Fibroblast of lung (primary cell): ENCODE measurements around the gene INTS6L.

Experiments used
- EZH2 ChIP-seq: IDR thresholded peaks from 2 replicates; pipeline ENCODE4 v1.5.1; 2012; ENCODE audit warnings: low read length, control low read depth, mild to moderate bottlenecking; ENCODE audit errors: missing control alignments
- TF ChIP-seq, protein P1 (sequence below), 2 donors: IDR thresholded peaks in 1 of 2; conservative IDR thresholded peaks in 1 of 2; 1 replicate in 1 of 2; 2 replicates in 1 of 2; pipeline ENCODE4 v1.5.1; 2011 to 2012; ENCODE audit warnings: low read length in 2 of 2, control low read depth in 1 of 2, inconsistent platforms in 1 of 2, low read depth in 1 of 2, mild to moderate bottlenecking in 1 of 2

DNA sequence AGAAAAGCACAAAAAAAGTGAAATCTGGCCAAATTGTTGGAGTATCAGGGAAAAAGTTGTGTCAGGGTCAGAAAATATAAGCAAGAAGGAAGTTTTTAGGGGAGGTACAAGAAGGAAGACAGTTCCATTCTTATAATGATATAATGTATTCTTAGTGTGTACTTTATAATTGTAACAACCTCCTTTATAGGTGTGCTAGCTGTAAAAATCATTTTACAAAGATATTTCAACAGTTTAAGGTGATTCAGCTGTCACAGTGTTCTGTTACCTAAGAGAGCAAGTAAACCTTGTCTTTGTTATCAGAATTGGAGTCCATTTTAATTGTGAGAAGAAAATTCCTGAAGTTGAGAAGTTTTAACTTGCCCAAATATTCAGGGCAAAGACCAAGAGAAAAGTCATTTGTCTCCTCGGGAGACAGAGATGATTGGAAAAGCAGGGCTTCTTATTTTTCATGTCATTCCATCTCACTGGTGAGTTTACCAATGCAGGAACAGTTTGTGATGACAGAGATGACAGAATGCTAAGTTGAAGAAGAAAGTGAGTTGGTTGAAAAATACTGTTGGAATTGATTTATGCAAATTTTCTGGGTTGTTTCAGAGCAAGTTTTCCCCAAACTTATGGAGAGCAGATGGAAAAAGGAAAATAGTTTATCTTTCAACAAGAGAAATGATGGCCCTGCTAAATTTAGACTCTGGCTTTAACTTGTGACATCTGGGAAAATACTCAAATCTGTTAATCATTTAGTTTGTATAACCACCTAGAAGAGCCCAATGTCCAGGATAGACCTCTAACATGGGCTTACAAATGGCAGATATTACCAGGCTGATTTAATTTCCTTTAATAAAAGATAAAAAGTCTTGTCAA, 14.8 kb downstream of the INTS6L start:
- TF ChIP-seq, protein P1, sequence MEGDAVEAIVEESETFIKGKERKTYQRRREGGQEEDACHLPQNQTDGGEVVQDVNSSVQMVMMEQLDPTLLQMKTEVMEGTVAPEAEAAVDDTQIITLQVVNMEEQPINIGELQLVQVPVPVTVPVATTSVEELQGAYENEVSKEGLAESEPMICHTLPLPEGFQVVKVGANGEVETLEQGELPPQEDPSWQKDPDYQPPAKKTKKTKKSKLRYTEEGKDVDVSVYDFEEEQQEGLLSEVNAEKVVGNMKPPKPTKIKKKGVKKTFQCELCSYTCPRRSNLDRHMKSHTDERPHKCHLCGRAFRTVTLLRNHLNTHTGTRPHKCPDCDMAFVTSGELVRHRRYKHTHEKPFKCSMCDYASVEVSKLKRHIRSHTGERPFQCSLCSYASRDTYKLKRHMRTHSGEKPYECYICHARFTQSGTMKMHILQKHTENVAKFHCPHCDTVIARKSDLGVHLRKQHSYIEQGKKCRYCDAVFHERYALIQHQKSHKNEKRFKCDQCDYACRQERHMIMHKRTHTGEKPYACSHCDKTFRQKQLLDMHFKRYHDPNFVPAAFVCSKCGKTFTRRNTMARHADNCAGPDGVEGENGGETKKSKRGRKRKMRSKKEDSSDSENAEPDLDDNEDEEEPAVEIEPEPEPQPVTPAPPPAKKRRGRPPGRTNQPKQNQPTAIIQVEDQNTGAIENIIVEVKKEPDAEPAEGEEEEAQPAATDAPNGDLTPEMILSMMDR (conservative IDR thresholded peaks at IDR 0.05 in 1 of 2, IDR thresholded peaks at IDR 0.05 in 1 of 2; ENCODE audit: low read depth in 1 of 2, low read length in 2 of 2) = no peak
- TF ChIP-seq EZH2 = no peak
